ENCODE measurements around the gene PTPN22.

Gene PTPN22

DNA sequence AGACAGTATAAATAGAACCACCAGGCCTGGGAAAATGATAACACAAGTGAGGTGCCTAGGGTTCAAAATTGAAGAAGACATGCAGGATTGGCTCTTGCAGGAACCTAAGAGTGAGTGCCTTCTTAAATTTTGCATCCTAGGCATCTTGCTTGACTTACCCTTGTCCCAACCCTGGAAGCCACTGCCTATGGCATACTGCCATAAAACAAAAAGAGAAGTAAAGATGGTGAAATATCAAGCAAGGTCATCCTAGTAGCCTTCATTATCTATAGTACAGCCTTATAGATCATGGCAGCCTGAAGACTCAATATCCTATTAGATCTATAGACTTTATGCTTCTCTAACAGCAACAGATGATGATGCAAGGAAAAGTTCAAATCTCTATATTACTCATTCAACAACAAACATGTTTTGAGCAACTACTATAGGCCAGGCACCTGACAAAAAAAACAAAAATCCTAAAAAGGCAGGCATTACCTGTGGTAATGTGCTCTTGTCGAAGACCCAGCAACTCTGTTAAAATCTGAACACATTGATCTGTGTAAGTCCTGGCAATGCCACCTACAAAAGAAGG is 26.8 kb upstream of the PTPN22 start:
- TF ChIP-seq GATA3 (IDR thresholded peaks at IDR 0.05; ENCODE audit: low read depth, low read length) = no peak
- TF ChIP-seq GATA2 (IDR thresholded peaks at IDR 0.05; ENCODE audit: low read depth, low read length) = no peak

DNA sequence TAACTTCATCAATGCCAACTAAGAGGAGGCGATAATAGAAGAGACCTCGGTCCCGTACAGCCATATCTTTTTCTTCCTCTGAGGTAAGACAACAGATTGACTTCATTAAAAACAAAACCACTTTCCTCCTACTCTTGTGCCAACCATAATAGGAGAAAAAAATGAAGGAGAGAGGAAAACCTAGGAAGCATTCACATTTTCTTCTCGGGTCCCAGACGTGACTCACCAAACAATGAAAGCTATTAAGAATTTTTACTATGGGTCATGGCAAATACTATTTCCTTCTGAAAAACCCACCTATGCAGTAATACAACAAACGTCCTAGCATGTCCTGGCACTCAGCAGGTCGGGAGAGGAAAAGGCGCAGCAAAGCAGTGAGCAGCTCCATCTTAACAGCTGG is 24.4 kb upstream of the PTPN22 start:
- TF ChIP-seq GATA3 (IDR thresholded peaks at IDR 0.05; ENCODE audit: low read depth, low read length) (no peak), GATA2 (IDR thresholded peaks at IDR 0.05; ENCODE audit: low read depth, low read length) (no peak)

DNA sequence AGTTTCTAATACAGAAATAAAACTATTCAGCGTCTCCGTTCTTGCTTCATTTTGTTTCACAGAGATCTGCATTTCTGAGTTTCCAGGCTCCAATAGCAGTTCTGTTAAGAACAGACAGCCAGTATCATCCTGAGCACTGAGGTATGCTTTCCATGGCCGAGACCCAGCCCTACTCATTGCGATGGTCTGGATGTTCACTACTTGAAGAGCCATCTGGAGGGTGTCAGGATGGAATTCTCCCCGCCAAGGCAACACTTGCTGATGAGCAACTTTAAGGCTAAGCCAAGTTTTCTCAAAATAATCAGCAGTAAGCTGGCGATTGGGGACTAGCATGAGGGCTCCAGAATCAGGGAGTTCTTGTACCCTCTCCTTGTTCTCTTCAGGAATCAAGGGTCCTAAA is 23.6 kb upstream of the PTPN22 start:
- TF ChIP-seq GATA2 (IDR thresholded peaks at IDR 0.05; ENCODE audit: low read depth, low read length) (no peak), GATA3 (IDR thresholded peaks at IDR 0.05; ENCODE audit: low read depth, low read length) (no peak)

GRCh38 chr1:113893267-113893666 is 21.8 kb upstream of the PTPN22 start:
- no peak for TF ChIP-seq GATA3 (IDR thresholded peaks at IDR 0.05; ENCODE audit: low read depth, low read length)
- TF ChIP-seq GATA2 (IDR thresholded peaks at IDR 0.05; ENCODE audit: low read depth, low read length) = no peak

DNA sequence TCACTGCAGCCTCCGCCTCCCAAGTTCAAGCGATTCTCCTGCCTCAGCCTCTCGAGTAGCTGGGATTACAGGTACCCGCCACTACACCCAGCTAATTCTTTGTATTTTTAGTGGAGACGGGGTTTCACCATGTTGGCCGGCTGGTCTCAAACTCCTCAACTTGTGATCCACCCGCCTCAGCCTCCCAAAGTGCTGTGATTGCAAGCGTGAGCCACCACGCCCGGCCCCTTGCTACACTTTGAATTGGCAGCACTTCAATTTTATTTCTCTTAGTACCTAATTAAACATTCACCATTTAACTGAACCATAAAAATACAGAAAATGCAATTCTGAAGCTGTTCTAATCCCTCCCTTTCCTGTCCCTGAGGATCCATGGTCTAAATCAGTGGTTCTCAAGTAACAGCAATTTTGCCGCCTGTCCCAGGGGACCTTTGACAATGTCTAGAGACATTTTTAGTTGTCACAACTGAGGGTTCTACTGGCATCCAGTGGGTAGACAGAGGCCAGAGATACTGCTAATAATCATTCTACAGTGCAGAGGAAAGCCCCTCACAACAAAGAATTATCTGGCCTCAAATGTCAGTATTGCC is 20.2 kb upstream of the PTPN22 start:
- TF ChIP-seq GATA2 (IDR thresholded peaks at IDR 0.05; ENCODE audit: low read depth, low read length) (no peak), GATA3 (IDR thresholded peaks at IDR 0.05; ENCODE audit: low read depth, low read length) (no peak)

GRCh38 chr1:113890816-113891215 is 19.3 kb upstream of the PTPN22 start:
- no peak for TF ChIP-seq GATA3 (IDR thresholded peaks at IDR 0.05; ENCODE audit: low read depth, low read length)
- no peak for TF ChIP-seq GATA2 (IDR thresholded peaks at IDR 0.05; ENCODE audit: low read depth, low read length)

DNA sequence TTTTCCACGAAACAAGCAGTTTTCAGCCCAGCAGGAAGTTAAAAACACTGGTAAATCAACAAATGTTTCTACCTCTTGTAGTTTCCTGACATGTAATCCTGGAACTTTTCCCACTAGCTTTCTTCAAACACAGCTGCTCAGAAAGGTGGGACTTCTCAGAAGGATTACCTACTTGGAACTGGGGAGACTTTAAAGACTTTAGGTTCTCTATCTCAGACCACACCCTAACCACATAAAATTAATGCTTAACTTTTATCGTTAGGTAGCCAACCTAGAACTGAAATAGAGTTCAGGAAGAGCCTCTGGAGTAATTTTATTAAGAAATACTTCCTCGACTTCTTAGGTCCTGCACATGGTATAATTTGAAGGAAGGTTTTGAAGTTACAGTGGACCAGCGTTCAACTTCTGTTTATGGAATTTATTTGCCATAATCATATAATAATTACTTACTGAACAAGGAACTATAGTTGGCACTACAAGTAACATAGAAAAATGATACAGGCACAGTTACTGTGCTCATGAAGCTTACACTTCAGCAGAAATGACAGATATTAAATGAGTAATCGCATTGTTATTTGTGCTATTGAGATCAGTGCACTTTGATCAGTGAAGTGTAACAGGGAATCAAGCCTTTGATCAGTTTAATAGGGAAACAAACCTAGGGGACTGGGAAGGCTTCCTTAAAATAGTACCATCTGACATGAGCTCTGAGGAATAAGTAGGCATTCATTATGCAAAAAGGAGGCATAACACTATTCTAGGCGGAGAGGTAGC is 16.1 kb upstream of the PTPN22 start, which contains the start of gene BCL2L15:
TSS of gene BCL2L15 (minus strand) at position 180 of the 774 bp plus-strand sequence. CDS start 206 bp downstream, outside the sequence.
- no peak for TF ChIP-seq GATA2 (IDR thresholded peaks at IDR 0.05; ENCODE audit: low read depth, low read length)
- TF ChIP-seq GATA3 (IDR thresholded peaks at IDR 0.05; ENCODE audit: low read depth, low read length) = no peak

DNA sequence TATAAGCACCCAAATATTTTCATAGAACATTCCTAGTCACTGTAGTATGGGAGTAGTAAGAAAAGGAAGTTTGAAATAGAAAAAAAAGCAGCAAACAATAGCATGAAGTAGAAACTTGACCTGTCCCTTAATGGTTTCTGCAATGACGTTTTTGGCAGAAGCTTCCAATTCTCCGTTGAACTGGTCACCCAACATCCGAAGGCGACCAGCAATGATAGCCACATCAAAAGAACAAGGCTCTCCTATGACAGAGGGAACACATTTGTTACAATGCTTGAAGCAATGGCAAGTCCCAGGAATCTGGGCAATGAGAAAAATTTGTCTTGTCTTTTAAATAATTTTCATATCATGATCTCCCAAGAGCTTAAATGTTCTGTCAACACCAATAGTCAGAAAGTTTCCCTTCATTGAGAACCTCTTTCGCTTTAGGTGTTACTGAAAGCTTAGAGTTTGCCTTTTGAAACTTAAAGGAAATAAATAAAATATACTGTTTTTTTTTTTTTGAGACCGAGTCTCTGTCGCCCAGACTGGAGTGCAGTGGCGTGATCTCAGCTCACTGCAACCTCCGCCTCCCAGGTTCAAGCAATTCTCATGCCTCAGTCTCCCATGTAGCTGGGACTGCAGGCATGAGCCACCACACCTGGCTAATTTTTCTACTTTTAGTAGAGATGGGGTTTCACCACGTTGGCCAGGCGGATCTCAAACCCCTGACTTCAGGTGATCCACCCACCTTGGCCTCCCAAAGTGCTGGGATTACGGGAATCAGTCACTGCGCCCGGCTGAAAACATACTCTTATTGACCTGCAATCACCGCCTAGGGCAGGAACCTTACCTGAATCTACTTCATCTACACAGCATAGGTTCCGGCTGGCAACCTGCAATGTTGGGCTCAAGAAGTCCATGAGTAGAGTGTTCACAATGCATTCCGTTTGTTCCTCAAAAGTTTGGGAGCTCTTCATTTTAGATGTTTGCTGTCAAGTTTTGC is 15.2 kb upstream of the PTPN22 start:
- no peak for TF ChIP-seq GATA2 (IDR thresholded peaks at IDR 0.05; ENCODE audit: low read depth, low read length)
- TF ChIP-seq GATA3 (IDR thresholded peaks at IDR 0.05; ENCODE audit: low read depth, low read length) = no peak

- TF ChIP-seq GATA2 (IDR thresholded peaks at IDR 0.05; ENCODE audit: low read depth, low read length) (no peak), GATA3 (IDR thresholded peaks at IDR 0.05; ENCODE audit: low read depth, low read length) (no peak)
Observed at GRCh38 chr1:113881661-113882060, 10.1 kb upstream of the PTPN22 start.

- TF ChIP-seq GATA3 (IDR thresholded peaks at IDR 0.05; ENCODE audit: low read depth, low read length) (no peak), GATA2 (IDR thresholded peaks at IDR 0.05; ENCODE audit: low read depth, low read length) (no peak)
Observed at GRCh38 chr1:113879739-113880038, 8.2 kb upstream of the PTPN22 start.

GRCh38 chr1:113876176-113876575 is 4.7 kb upstream of the PTPN22 start:
- TF ChIP-seq GATA3 (IDR thresholded peaks at IDR 0.05; ENCODE audit: low read depth, low read length) (no peak), GATA2 (IDR thresholded peaks at IDR 0.05; ENCODE audit: low read depth, low read length) (no peak)

GRCh38 chr1:113875714-113876113 is 4.2 kb upstream of the PTPN22 start:
- TF ChIP-seq GATA2 (IDR thresholded peaks at IDR 0.05; ENCODE audit: low read depth, low read length) = no peak
- TF ChIP-seq GATA3 (IDR thresholded peaks at IDR 0.05; ENCODE audit: low read depth, low read length) = no peak

- no peak for TF ChIP-seq GATA3 (IDR thresholded peaks at IDR 0.05; ENCODE audit: low read depth, low read length)
- TF ChIP-seq GATA2 (IDR thresholded peaks at IDR 0.05; ENCODE audit: low read depth, low read length) = no peak
Observed at GRCh38 chr1:113874012-113874879, 2.7 kb upstream of the PTPN22 start.

Measured in SH-SY5Y (cell line).